GM12865 (cell line): ENCODE measurements around the gene ARSJ.

Source experiments
- DNase-seq: peaks from one replicate; pipeline ENCODE4 v3.0.0; 2010; ENCODE audit warnings: low read depth
- H3K4me3 ChIP-seq: 2 replicates; pipeline ENCODE4 v1.5.1; 2011; ENCODE audit warnings: mild to moderate bottlenecking, low read depth, low read length, control low read depth
- CTCF ChIP-seq: IDR thresholded peaks from 2 replicates; pipeline ENCODE4 v1.5.1; 2011; ENCODE audit warnings: low read length, control low read depth, low read depth, inconsistent platforms; ENCODE audit not compliant: insufficient read depth; ENCODE audit errors: missing control alignments

The ARSJ gene

GRCh38 chr4:113976741-113977525, 2.5 kb downstream of the ARSJ start:
- no peak for DNase-seq
- no peak for TF ChIP-seq CTCF
- H3K4me3 ChIP-seq = no peak overlapping the region

- no peak for TF ChIP-seq CTCF
- H3K4me3 ChIP-seq = no peak overlapping the region
- no peak for DNase-seq
Observed at GRCh38 chr4:113975578-113975977, 3.9 kb downstream of the ARSJ start.

DNA sequence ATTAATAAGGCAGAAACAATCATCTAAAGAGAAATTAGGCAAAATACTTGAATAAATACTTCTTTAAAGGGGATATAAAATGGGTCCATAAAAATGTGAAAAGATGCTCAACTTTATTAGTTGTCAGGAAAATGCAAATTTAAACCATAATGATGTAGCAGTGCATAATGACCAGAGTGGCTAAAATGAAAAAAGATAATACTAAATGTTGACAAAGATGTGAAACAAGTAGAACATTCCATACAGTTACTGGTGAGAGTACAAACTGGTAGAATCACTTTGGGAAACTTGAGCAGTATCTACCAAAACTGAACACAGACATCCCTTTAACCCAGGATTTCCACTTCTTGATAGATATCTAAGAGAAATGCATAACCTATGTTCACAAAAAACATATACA, 5.0 kb downstream of the ARSJ start:
- TF ChIP-seq CTCF = no peak
- no peak for DNase-seq
- H3K4me3 ChIP-seq = no peak overlapping the region

- no peak overlapping the region for H3K4me3 ChIP-seq
- no peak for DNase-seq
- no peak for TF ChIP-seq CTCF
Observed at GRCh38 chr4:113973345-113973744, 6.1 kb downstream of the ARSJ start.

- no peak for DNase-seq
- no peak overlapping the region for H3K4me3 ChIP-seq
- TF ChIP-seq CTCF = no peak
Observed at GRCh38 chr4:113972781-113973180, 6.7 kb downstream of the ARSJ start.

- H3K4me3 ChIP-seq = no peak overlapping the region
- DNase-seq = no peak
- TF ChIP-seq CTCF = no peak
Observed at GRCh38 chr4:113971706-113972360, 7.6 kb downstream of the ARSJ start.
